NOMO-1 treated with dmso at 0.1 percent for 144 hours (cell line): ENCODE data around the gene ABCC1.
"Not testable (repeated sequence)": the region's sequence is repeated elsewhere in the genome, so short reads cannot be mapped to it uniquely, and the experiment has no call there.

Experiments
- DNase-seq: peaks from one replicate; lab custom pipeline; 2025; ENCODE audit not compliant: unreplicated experiment; lab: John Stamatoyannopoulos, UW

Gene ABCC1

DNA sequence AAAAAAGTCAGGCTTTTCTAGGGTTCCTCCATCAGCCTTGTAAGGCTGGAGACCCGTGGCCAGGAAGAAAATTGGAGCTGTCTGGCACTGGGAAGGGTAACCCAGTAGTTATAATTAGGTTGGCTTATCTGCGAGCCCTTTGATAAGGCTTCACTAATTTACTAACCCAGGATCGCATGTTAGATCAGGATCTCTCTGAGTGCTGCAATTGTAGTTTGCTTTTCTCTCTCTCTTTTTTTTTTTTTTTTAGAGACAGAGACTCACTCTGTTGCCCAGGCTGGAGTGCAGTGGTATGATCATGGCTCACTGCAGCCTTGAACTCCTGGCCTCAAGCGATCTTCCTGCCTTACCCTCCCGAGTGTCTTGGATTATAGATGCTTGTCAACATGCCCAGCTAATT, 17.0 kb downstream of the ABCC1 start:
- no peak for DNase-seq

- DNase-seq = no peak
Observed at GRCh38 chr16:15966836-15967546, 17.6 kb downstream of the ABCC1 start.

DNA sequence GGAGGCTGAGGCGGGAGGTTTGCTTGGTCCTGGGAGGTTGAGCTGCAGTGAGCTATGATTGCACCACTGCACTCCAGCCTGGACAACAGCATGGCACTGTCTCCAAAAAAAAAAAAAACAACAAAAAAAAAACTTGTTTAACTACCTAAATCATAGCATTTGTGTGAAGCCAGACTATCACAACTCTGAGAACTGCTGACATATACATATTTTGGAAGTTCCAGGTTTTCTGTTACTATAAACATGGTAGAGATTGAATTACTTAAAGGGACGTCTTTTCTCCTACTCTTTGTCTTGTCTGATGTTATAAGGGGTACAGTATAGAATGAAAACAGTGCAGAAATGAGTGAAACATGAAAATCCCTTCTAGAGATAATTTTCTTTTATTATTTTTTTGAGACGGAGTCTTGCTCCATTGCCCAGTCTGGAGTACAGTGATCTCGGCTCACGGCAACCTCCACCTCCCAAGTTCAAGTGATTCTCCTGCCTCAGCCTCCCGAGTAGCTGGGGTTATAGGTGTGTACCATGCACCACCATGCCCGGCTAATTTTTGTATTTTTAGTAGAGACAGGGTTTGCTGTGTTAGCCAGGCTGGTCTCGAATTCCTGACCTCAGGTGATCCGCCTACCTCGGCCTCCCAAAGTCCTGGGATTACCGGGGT, 18.4 kb downstream of the ABCC1 start:
- no peak for DNase-seq

DNA sequence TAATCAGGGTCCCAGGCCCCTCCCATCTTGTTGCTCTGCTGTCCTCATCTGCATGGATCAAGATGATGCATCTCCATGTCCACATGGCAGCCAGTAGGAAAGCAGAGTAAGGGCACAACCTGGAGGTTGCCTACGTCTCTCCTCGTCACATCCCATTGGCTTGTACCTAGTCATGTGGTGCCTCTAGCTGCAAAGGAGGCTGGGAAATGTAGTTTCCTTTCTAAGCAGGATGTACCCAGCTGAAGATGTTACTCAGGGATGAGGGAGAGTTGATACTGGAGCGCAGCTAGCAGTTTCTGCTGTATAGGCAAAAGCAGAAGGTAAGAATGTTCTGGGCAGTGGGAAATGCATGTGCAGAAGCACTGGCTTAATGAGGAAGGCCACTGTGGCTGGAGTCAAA, 20.8 kb downstream of the ABCC1 start:
- DNase-seq = no peak

- no peak for DNase-seq
Observed at GRCh38 chr16:15970743-15971439, 21.5 kb downstream of the ABCC1 start.

- DNase-seq = no peak
Observed at GRCh38 chr16:15971440-15971815, 22.0 kb downstream of the ABCC1 start.

DNA sequence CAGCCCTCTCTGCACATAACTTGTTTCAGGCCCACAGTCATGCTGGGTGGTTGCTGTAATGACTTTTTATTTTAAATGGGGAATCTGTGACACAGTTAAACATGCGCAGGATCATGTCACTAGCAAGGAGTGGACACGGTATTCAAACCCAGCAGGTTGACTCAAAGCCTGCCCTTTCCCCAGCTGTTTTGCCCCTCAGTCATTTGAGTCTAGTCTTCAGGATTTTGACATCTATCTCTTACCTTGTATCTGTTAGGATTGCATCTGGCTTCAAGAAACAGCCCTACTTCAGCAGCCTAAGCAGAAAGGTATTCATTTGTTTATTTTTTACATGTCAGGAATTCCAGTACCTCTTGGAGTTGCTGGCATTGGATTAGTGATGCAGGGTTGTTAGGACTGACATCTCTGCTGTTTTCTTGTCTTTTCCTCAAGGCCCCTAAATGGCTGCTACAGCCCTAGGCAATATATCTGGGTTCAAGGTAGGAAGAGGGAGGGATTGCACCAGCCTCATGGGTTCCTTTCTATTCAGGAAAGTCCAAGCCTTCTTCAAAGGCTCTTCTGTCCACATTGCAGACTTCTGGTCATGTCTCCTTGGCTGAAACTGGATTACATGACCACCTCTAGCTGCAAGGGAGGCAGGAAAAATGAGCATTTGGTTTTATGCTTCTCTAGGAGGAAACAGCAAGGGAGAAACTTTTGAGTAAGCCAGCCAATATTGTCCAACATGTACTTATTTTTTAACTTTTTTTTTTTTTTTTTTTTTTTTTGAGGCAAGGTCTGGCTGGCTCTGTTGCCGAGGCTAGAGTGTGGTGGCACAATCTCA, 22.8 kb downstream of the ABCC1 start:
- DNase-seq = no peak

DNA sequence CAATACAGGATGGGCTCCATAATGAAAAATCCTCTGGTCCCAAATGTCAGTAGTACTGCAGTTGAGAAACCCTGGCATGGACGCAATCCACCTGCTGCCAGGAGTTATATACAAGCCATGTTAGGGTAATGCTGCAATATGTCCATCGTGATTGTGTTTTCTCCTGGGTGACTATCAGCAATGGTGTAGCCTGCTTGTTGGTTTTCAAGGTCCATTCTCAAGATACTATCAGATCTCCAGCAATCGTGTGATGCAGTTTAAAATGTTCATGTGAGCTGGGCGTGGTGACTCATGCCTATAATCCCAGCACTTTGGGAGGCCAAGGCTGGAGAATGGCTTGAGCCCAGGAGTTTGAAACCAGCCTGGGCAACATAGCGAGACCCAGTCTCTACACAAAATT, 24.0 kb downstream of the ABCC1 start:
- no peak for DNase-seq

GRCh38 chr16:15974057-15974456, 24.6 kb downstream of the ABCC1 start:
- no peak for DNase-seq

GRCh38 chr16:15975172-15975571, 25.8 kb downstream of the ABCC1 start:
- DNase-seq = no peak

DNA sequence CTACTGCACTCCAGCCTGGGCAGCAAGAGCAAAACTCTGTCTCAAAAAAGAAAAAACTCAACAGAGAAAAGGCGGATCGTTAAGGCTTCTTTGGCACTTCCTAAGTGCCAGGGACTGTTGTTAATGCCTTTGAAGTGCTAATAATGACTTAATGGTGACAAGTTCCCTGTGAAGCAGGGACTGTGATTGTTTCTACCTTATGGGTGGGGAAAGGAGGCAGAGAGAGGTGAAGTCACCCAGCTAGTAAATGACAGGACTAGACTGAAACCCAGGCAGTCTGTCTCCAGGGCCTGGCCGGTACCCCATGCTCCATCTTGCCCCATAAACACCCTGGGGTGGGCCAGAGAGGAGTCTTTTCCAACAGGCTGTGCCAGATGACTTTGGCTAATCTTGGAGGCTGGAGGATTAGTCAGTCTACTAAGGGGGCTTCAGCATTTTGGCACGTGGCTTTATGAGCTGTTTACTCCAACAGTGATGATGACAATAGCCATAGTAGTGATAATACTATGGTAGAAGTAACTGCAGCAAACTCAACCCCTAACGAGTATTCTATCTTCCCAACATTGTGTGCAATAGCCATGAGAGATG, 26.9 kb downstream of the ABCC1 start:
- no peak for DNase-seq

GRCh38 chr16:15976929-15977637, 27.7 kb downstream of the ABCC1 start:
- no peak for DNase-seq

DNA sequence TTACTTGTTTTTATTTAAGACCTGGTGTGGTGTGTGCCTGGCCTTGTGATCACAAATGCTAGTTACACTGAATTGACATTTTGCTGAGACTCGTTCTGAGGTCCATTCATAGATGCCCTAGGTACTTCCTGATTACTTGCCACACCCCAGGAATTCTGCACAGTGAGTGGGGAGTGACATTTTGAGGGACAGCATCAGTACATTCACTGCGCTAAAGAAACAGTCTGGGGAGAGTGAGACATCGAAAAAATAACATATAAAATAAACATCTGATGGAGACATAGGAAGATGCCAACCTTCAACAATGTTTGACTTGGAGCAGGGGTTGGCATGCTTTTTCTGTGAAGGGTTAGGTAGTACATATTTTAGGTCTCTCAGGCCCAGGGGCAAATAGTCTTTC, 30.4 kb downstream of the ABCC1 start:
- DNase-seq = no peak

DNA sequence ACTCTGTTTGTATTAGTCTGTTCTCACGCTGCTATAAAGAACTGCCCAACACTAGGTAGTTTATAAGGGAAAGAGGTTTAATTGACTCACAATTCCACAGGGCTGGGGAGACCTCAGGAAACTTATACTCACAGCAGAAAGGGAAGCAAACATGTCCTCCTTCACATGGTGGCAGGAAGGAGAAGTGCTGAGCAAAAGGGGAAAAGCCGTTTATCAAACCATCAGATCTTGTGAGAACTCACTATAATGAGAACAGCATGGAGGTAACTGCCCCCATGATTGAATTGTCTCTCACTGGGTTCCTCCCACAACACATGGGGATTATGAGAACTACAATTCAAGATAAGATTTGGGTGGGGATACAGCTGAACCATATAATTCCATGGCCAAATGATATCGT, 30.9 kb downstream of the ABCC1 start:
- DNase-seq = no peak

- DNase-seq = no peak
Observed at GRCh38 chr16:15981382-15981781, 32.0 kb downstream of the ABCC1 start.

- DNase-seq = not testable (repeated sequence)
Observed at GRCh38 chr16:15982194-15982915, 32.9 kb downstream of the ABCC1 start.

- no peak for DNase-seq
Observed at GRCh38 chr16:15983898-15984297, 34.5 kb downstream of the ABCC1 start.

DNA sequence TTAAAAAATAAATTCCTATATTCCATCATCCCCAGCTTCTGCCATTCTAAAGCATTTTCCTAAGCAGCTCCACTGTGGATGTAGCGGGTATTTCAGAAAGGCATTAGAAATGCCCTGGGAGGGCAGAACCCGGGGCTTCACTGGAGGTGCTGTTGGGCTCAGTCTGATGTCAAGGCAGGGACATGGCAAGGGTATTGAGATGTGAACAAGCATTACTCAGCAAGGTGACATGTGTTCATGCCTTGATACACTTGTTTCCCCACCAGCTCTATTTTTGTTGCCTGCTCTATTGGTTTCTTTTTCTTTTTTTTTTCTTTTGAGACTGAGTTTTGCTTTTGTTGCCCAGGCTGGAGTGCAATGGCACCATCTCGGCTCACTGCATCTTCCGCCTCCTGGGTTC, 35.7 kb downstream of the ABCC1 start:
- no peak for DNase-seq

- DNase-seq = no peak
Observed at GRCh38 chr16:15986261-15986660, 36.8 kb downstream of the ABCC1 start.
